CD4-positive, alpha-beta T cell treated with Interleukin-4 for 4 hours (primary cell): ENCODE data around the gene NXNL1.
A peak's percentile ranks its signal among the peaks of the same experiment; 100 is the strongest.
"Not testable (repeated sequence)": the region's sequence is repeated elsewhere in the genome, so short reads cannot be mapped to it uniquely, and the experiment has no call there.

Experiments used
- DNase-seq: peaks from one replicate; pipeline ENCODE4 v3.0.0-alpha.2; 2020

NXNL1 gene

GRCh38 chr19:17486545-17487240, 26.0 kb upstream of the NXNL1 start:
- no peak for DNase-seq

DNA sequence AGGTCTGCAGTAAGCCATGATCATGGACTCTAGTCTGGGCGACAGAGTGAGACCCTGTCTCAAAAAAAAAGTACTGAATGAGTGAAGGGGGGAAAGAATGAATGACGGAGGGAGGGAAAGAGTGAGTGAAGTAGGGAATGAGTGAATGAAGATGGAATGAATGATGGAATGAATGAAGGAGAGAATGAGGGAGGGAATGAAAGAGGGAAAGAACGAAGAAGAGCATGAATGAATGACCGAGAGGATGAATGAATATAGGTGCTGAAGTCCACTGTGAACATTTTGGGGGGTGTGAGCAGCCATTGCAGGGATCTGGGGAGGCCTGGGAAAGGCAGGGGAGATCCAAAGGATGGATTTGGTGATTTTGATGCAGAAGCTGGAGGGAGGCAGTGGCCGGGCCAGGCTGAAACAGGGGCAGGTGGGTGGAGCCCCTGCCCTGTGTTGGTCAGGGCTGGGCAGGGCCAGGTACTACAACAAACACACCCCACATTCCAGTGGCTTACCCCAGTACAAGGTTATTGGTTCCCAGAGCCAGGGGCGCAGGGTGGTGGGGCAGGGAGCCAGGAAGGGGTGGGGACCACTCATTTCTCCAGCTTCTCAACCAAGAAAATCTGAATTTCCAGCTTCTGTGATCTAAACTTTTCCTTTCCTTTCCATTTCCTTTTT, 23.9 kb upstream of the NXNL1 start:
- DNase-seq, result no peak

- no peak for DNase-seq
Measured at GRCh38 chr19:17483605-17484002, 22.9 kb upstream of the NXNL1 start.

- no peak for DNase-seq
Measured at GRCh38 chr19:17482877-17483604, 22.3 kb upstream of the NXNL1 start.

GRCh38 chr19:17481986-17482385, 21.3 kb upstream of the NXNL1 start:
- no peak for DNase-seq

- no peak for DNase-seq
Measured at GRCh38 chr19:17479325-17479791, 18.6 kb upstream of the NXNL1 start.

- no peak for DNase-seq
Measured at GRCh38 chr19:17475541-17476115, 14.9 kb upstream of the NXNL1 start.

GRCh38 chr19:17475011-17475540, 14.3 kb upstream of the NXNL1 start:
- DNase-seq, result not testable (repeated sequence)

DNA sequence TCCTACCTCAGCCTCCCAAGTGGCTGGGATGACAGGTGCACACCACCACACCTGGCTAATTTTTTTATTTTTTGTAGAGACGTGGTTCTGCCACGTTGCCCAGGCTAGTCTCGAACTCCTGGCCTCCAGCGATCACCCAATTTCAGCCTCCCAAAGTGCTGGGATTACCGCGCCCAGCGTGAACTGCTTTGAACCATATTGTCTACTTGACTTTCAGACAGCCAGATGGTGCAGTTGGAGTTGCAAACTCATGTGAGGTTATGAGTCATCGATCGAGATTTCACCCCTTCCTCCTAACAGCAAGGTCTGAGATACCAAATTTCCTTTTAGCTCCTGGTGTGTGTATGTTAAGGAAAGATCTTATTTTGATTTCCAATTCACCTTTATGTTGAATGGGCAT, 12.3 kb upstream of the NXNL1 start:
- peak; percentile 23 for DNase-seq

- no peak for DNase-seq
Measured at GRCh38 chr19:17471410-17472125, 10.8 kb upstream of the NXNL1 start.

- peak; percentile 93 for DNase-seq
Measured at GRCh38 chr19:17470068-17470841, 9.5 kb upstream of the NXNL1 start, which contains the start of gene SLC27A1. Gene SLC27A1, plus strand, starts transcription at chr19:17470524. Its CDS starts 17 bp downstream, at chr19:17470541.

DNA sequence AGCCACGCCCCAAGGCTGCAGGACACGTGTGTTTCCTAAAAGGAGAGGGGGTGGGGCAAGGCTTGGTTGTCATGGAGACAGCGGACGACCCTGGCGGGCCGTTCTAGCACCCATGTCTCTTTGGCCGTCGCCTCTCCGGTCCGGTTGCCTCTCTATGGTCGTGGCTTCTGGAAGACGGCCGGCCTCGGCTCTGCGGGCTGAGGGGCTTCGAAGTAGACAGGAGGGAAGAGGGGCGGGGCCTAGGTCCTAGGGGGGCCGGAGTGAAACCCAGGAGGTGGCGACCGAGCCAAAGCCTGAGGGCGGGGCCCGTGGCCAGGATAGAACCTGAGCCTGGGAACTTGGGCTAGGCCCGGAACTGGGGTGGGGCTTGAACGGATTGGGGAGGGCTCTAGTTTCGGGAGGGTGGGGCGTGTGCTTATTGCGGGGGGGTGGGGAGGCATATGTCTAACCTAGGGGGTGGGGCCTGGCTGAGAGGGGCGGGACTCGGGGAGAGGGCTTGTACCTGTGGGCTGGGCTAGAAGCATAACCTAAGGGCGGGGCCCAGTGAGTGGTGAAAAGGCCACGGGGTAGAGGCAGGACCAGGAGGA, 8.8 kb upstream of the NXNL1 start:
- peak; percentile 95 for DNase-seq

GRCh38 chr19:17469092-17469480, 8.4 kb upstream of the NXNL1 start:
- DNase-seq, result no peak

- DNase-seq, result no peak
Measured at GRCh38 chr19:17468302-17469091, 7.8 kb upstream of the NXNL1 start.

DNA sequence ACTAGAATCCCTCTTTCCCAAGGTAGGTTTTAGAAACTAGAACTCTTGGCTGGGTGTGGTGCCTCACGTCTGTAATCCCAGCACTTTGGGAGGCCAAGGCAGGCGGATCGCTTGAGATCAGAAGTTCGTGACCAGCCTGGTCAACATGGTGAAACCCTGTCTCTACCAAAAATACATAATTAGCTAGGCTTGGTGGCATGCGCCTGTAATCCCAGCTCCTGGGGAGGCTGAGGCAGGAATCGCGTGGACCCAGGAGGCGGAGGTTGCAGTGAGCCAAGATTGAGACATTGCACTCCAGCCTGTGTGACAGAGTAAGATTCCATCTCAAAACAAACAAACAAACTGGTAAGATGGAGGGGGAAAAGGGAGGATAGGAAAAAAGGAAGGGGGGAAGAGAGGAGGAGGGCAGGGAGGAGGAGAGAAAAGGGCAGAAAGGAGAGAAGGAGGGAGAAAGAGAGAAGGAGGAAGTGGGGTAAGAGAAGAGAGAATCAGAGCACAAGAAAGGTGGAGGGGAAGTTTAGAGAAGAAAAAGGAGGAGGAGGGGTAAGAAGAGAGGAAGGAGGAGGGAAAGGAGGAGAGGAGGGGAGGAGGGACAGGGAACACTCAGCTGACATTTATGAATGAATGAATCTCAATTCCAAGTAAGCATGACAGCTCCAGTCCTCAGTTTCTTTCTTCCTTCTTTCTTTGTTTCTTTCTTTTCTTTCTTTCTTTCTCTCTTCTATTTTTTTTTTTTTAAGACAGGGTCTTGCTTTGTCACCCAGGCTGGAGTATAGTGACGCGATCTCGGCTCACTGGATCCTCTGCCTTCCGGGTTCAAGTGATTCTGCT, 7.0 kb upstream of the NXNL1 start:
- DNase-seq, result no peak

DNA sequence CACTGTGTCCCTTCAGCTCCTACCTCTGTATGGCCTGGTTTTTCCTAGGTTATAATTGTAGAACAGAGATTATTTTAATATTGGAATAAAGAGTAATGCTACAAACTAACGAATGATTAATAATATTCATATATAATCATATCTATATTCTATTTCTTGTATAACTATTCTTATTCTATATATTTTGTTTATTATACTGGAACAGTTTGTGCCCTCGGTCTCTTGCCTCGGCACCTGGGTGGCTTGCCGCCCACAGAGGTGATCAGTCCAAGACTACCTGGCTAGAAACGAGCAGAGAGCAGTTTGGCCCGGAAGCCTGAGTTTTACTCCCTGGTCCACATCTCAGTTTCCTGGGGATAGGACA, 5.7 kb upstream of the NXNL1 start:
- DNase-seq, result no peak

- DNase-seq, result no peak
Measured at GRCh38 chr19:17458970-17459369, 1.8 kb downstream of the NXNL1 start.

- DNase-seq, result no peak
Measured at GRCh38 chr19:17457616-17458015, 3.1 kb downstream of the NXNL1 start.

- DNase-seq, result no peak
Measured at GRCh38 chr19:17456127-17456526, 4.6 kb downstream of the NXNL1 start.
